Lung (tissue), 12 donors: ENCODE results near the gene UQCRC1. TPM values are rescaled to one million over a fixed set of nuclear protein-coding genes. Genes with fewer than 3 reads are reported as not detected.
"Not testable (repeated sequence)": the region's sequence is repeated elsewhere in the genome, so short reads cannot be mapped to it uniquely, and the experiment has no call there.

Experiments used
- ATAC-seq: fragments of 200-7000 bp; cut with Tn5 transposase; one replicate; pipeline ENCODE4 v1.9.1; 2020; ENCODE audit warnings: moderate number of reproducible peaks; ENCODE audit not compliant: insufficient read depth, low FRiP score
- DNase-seq, 3 donors: peaks; one replicate each; pipeline ENCODE4 v3.0.0-alpha.2; 2013 to 2017
- H3K27ac ChIP-seq, 2 donors: one replicate each; pipeline ENCODE4 v1.5.1; 2013; ENCODE audit warnings: mild to moderate bottlenecking in 2 of 2, moderate library complexity in 2 of 2, control low read depth in 1 of 2, inconsistent platforms in 1 of 2, low read depth in 1 of 2, low read length in 1 of 2
- H3K27me3 ChIP-seq, 3 donors: one replicate each; pipeline ENCODE4 v1.5.1; 2013; ENCODE audit warnings: low read length in 2 of 3; ENCODE audit not compliant: control insufficient read depth in 3 of 3, insufficient read depth in 3 of 3
- H3K36me3 ChIP-seq, 4 donors: one replicate each; pipeline ENCODE4 v1.5.1; 2013; ENCODE audit warnings: low read length in 4 of 4, mild to moderate bottlenecking in 1 of 4, moderate library complexity in 1 of 4; ENCODE audit not compliant: control insufficient read depth in 4 of 4, insufficient read depth in 4 of 4
- H3K4me1 ChIP-seq, 5 donors: one replicate each; pipeline ENCODE4 v1.5.1; 2013; ENCODE audit warnings: low read length in 5 of 5, mild to moderate bottlenecking in 2 of 5, moderate library complexity in 1 of 5; ENCODE audit not compliant: control insufficient read depth in 5 of 5, insufficient read depth in 5 of 5
- H3K4me3 ChIP-seq: one replicate; pipeline ENCODE4 v1.5.1; 2013; ENCODE audit warnings: mild to moderate bottlenecking, control low read depth, moderate library complexity
- H3K9ac ChIP-seq, 2 donors: one replicate each; pipeline ENCODE4 v1.5.1; 2013; ENCODE audit warnings: low read length in 2 of 2, control low read depth in 1 of 2; ENCODE audit not compliant: insufficient read depth in 1 of 2
- H3K9me3 ChIP-seq, 4 donors: one replicate each; pipeline ENCODE4 v1.5.1; 2013; ENCODE audit warnings: low read length in 3 of 4, mild to moderate bottlenecking in 1 of 4, moderate library complexity in 1 of 4; ENCODE audit not compliant: control insufficient read depth in 4 of 4, insufficient read depth in 3 of 4
- CTCF ChIP-seq: IDR thresholded peaks from 2 replicates; pipeline ENCODE4 v1.5.1; 2012; ENCODE audit warnings: mild to moderate bottlenecking; ENCODE audit errors: control extremely low read depth, extremely low read depth
- WGBS, 2 donors: extraction: QIAGEN DNeasy Blood & Tissue Kit; methylation state at CpG; one replicate each; pipeline ENCODE4 v1.1.7; 2013; 5-methylcytosine and 5-hydroxymethylcytosine counted together
- polyA plus RNA-seq, 2 donors: library from polyadenylated mRNA; stranded (reverse); fragments of 200-250 nt; gene quantifications; one replicate each; pipeline ENCODE4 v1.2.1, GENCODE V29; 2013
- total RNA-seq, 2 donors: library from RNA; depleted of rRNA in 1 of 2; stranded (reverse); fragments of >200 nt in 1 of 2; gene quantifications; one replicate each; pipeline ENCODE4 v1.2.1, GENCODE V29; 2014 to 2021
- donor health status: control.
- donor health status: control.
- donor health status: Bipolar disorder and iron deficiency.
- donor health status: healthy.
- donor health status: DM: yes; HTN: yes; CAD: no.

Gene UQCRC1
- total and polyA plus RNA-seq, 4 donors, result 98.5 to 225 (median 176) TPM

DNA sequence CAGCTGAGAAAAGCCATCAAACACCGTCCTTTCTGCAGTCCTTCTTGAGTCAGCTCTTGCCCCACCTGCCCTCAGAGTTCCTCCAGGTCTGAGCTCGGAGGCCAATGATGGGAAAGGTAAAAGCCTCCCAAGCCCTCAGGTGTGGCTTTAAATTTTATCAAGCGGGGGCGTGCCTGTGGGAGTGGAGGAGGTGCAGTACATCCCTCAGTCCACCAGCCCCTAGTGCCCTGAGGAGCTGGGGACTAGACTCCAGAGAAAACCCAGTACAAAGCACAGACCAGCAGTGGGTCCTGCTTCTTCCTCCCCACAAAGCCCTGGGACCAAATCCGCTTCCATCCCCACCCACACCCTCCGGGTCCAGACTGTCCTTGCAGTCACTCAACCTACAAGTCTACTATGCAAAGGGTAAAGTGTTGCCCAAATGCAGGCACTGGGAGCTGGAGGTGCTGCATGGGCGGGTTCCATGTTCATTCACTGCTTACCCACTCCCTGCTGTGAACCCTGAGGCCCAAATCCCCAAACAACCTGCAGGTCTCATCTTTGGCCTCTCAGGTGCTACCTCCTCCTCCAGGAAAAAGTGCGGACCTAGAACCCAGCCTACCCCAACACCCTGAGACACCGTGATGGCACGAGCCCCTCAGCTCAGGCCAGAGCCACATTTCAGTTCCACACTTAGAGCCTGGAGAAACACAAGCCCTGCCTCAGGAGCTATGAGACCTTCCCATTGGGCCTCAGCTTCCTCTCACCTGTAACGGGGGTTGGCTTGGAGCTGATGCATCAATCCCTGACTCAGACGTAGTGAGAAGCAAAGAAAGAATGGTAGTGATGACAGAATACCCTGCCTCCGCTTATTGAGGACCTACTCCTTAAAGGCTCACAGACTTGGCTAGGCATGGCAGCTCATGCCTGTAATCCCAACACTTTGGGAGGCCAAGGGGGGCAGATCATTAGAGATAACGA, 55.3 kb downstream of the UQCRC1 start:
- 84 to 89% methylated on average over 14 of the region's 14 CpGs for WGBS, 2 donors
- Histone ChIP-seq H3K4me1 (peaks cover 0 to 23% (median 4%) of the 10 kb centered on the region in 5 donors), H3K9ac (no peak overlapping the region), H3K27me3 (no peaks in the 10 kb centered on the region), H3K36me3 (no peaks in the 10 kb centered on the region), H3K4me3 (no peak overlapping the region), H3K9me3 (no peaks in the 10 kb centered on the region), H3K27ac (no peak overlapping the region)
- no peak for DNase-seq
- ATAC-seq, result no peak
- no peak for TF ChIP-seq CTCF

- Histone ChIP-seq H3K27me3 (no peaks in the 10 kb centered on the region), H3K9ac (no peak overlapping the region), H3K9me3 (no peaks in the 10 kb centered on the region), H3K4me1 (peaks cover 0 to 21% (median 6%) of the 10 kb centered on the region in 5 donors), H3K4me3 (no peak overlapping the region), H3K27ac (no peak overlapping the region), H3K36me3 (no peaks in the 10 kb centered on the region)
- no peak for TF ChIP-seq CTCF
- DNase-seq (no peak), ATAC-seq (no peak)
- 44 to 77% methylated on average over 5 of the region's 5 CpGs for WGBS, 2 donors
Measured at GRCh38 chr3:48553361-48553760, 56.1 kb downstream of the UQCRC1 start.

DNA sequence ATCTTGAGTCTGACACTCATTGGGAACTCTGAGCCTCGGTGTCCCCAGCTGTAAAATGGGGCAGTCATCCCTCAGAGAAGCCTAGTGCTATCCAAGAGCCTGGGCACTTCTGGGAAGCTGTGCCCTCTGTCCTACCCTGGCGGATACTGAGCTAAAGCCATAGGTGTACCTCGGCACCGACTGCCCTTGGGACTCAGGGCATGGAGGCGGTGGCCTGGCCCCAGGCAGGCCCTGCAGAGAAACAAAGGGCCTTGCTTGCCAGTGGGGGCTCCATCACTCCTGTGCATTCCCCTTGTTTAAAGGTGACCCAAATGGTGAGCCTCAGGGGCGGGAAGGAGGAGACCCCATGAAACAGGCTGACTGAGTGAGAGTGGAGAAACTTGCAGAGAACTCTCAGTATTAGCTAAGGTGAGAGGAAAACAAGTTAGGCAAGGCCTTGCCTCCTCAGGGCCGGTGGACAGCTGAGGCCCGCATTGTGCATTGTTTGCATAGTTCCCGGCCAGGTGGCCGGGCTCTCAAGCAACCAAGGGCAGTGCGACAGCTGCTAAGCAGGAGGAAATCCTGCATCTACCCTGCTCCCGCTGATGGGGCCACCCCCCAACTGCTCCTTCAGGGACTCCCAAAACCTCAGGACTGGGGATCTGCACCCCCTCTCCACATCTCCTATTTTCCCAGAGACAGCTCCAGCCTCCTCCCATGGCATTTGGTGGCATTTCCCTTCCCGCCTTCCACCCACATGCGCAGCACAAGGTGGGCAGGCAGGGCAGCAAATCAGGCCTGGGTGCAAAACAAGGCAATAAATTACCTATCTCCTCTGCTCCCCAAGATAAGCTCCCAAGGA, 57.1 kb downstream of the UQCRC1 start:
- ATAC-seq (no peak), DNase-seq (peak; percentile 31 to 48 (median 36))
- H3K9ac ChIP-seq, result no peak overlapping the region
- H3K4me1 ChIP-seq, result peaks cover 0 to 10% (median 6%) of the 10 kb centered on the region in 5 donors
- no peaks in the 10 kb centered on the region for H3K27me3 ChIP-seq
- no peaks in the 10 kb centered on the region for H3K9me3 ChIP-seq
- no peak overlapping the region for H3K4me3 ChIP-seq
- peak overlapping the region in 1 of 2 donors; percentile 8 for H3K27ac ChIP-seq
- WGBS, 2 donors, result 77 to 81% methylated on average over 14 of the region's 14 CpGs
- H3K36me3 ChIP-seq, result peaks cover 0 to 1% (median under 1%) of the 10 kb centered on the region in 4 donors
- no peak for TF ChIP-seq CTCF

- not testable (repeated sequence) for H3K4me3 ChIP-seq, H3K27ac ChIP-seq, H3K9ac ChIP-seq, H3K4me1 ChIP-seq, H3K27me3 ChIP-seq, H3K9me3 ChIP-seq, DNase-seq, ATAC-seq, H3K36me3 ChIP-seq
- WGBS, 2 donors, result 87 to 96% methylated on average over 7 of the region's 7 CpGs
Measured at GRCh38 chr3:48551651-48552050, 57.8 kb downstream of the UQCRC1 start.
